ENCODE data around the gene ARHGEF1.

Gene ARHGEF1

GRCh38 chr19:41922585-41922984 lies 39.6 kb downstream of the ARHGEF1 start:
- TF ChIP-seq ZFX (IDR thresholded peaks at IDR 0.05; ENCODE audit: borderline replicate concordance) (no peak), CTCF (IDR thresholded peaks at IDR 0.05) (no peak)
- H3K27ac ChIP-seq = no peak overlapping the region

GRCh38 chr19:41923045-41923788 lies 40.2 kb downstream of the ARHGEF1 start:
- TF ChIP-seq CTCF (IDR thresholded peaks at IDR 0.05) (no peak), ZFX (IDR thresholded peaks at IDR 0.05; ENCODE audit: borderline replicate concordance) (no peak)
- no peak overlapping the region for H3K27ac ChIP-seq

GRCh38 chr19:41924151-41925145 lies 41.5 kb downstream of the ARHGEF1 start:
- no peak overlapping the region for H3K27ac ChIP-seq

GRCh38 chr19:41925208-41926003 lies 42.4 kb downstream of the ARHGEF1 start:
- no peak overlapping the region for H3K27ac ChIP-seq
- TF ChIP-seq CTCF (IDR thresholded peaks at IDR 0.05) (no peak), ZFX (IDR thresholded peaks at IDR 0.05; ENCODE audit: borderline replicate concordance) (no peak)

More at GRCh38 chr19:41924151-41925145, 41.5 kb downstream of the ARHGEF1 start:
- TF ChIP-seq ZFX (IDR thresholded peaks at IDR 0.05; ENCODE audit: borderline replicate concordance) = no peak
- TF ChIP-seq CTCF (IDR thresholded peaks at IDR 0.05) = no peak

- no peak for TF ChIP-seq ZFX (IDR thresholded peaks at IDR 0.05; ENCODE audit: borderline replicate concordance)
- TF ChIP-seq CTCF (IDR thresholded peaks at IDR 0.05) = no peak
- H3K27ac ChIP-seq = no peak overlapping the region
Measured at GRCh38 chr19:41926028-41926762, 43.2 kb downstream of the ARHGEF1 start.

GRCh38 chr19:41926763-41927496 lies 43.9 kb downstream of the ARHGEF1 start:
- TF ChIP-seq ZFX (IDR thresholded peaks at IDR 0.05; ENCODE audit: borderline replicate concordance) (no peak), CTCF (IDR thresholded peaks at IDR 0.05) (no peak)
- H3K27ac ChIP-seq = no peak overlapping the region
